Smooth muscle cell (in vitro differentiated cells): ENCODE measurements around the gene LRIT1. TPM values are rescaled to one million over a fixed set of nuclear protein-coding genes. Genes with fewer than 3 reads are reported as not detected.

Source experiments
- DNase-seq: peaks from one replicate; lab custom pipeline; 2025; ENCODE audit not compliant: unreplicated experiment; lab: John Stamatoyannopoulos, UW
- H2AFZ ChIP-seq: fragments of 200-600 bp; sonication (generic); 2 replicates; pipeline ENCODE4 v1.6.0; 2016; ENCODE audit warnings: antibody characterized with exemption, low read depth, mild to moderate bottlenecking
- H3F3A ChIP-seq: fragments of 200-600 bp; sonication (generic); 2 replicates; pipeline ENCODE4 v1.6.0; 2017; ENCODE audit warnings: antibody characterized with exemption, low read depth
- H3K27ac ChIP-seq: fragments of 200-600 bp; sonication (generic); 2 replicates; pipeline ENCODE4 v1.5.1; 2016; ENCODE audit warnings: low read depth, mild to moderate bottlenecking
- H3K27me3 ChIP-seq: fragments of 200-600 bp; sonication (generic); 2 replicates; pipeline ENCODE4 v1.6.1; 2016; ENCODE audit warnings: low read depth, mild to moderate bottlenecking
- H3K36me3 ChIP-seq: fragments of 200-600 bp; sonication (generic); 2 replicates; pipeline ENCODE4 v1.5.1; 2016; ENCODE audit warnings: low read depth
- H3K4me1 ChIP-seq: fragments of 200-600 bp; sonication (generic); 2 replicates; pipeline ENCODE4 v1.5.1; 2016; ENCODE audit warnings: low read depth
- H3K4me2 ChIP-seq: fragments of 200-600 bp; sonication (generic); 2 replicates; pipeline ENCODE4 v1.6.0; 2016; ENCODE audit warnings: mild to moderate bottlenecking
- H3K4me3 ChIP-seq: fragments of 200-600 bp; sonication (generic); 2 replicates; pipeline ENCODE4 v1.5.1; 2016; ENCODE audit warnings: mild to moderate bottlenecking
- H3K79me2 ChIP-seq: fragments of 200-600 bp; sonication (generic); 2 replicates; pipeline ENCODE4 v1.6.0; 2016; ENCODE audit warnings: low read depth, mild to moderate bottlenecking
- H3K9ac ChIP-seq: fragments of 200-600 bp; sonication (generic); 2 replicates; pipeline ENCODE4 v1.6.0; 2016; ENCODE audit warnings: low read depth
- H3K9me3 ChIP-seq: fragments of 200-600 bp; sonication (generic); replicated peaks from 2 replicates; pipeline ENCODE4 v1.5.1; 2016; ENCODE audit warnings: low read depth
- H4K20me1 ChIP-seq: fragments of 200-600 bp; sonication (generic); 2 replicates; pipeline ENCODE4 v1.6.0; 2016; ENCODE audit warnings: low read depth
- WGBS: methylation state at CpG from one replicate; pipeline ENCODE4 v1.1.7; 2016; ENCODE audit warnings: low lambda C conversion rate; 5-methylcytosine and 5-hydroxymethylcytosine counted together
- polyA plus RNA-seq: library from polyadenylated mRNA; unstranded; fragments of >200 nt; fragmentation: Nextera tagmentation; extraction: Ambion mirVana; gene quantifications from 2 replicates; pipeline ENCODE4 v1.2.1, GENCODE V29; 2016
- total RNA-seq: library from RNA; depleted of rRNA; stranded (reverse); fragments of >200 nt; gene quantifications from 2 replicates; pipeline ENCODE4 v1.2.3, GENCODE V29; 2014
- TF ChIP-seq, protein P1 (sequence below): fragments of 200-600 bp; sonication (generic); IDR thresholded peaks from 2 replicates; pipeline ENCODE4 v1.5.1; 2017; ENCODE audit warnings: borderline replicate concordance, mild to moderate bottlenecking, antibody characterized with exemption; ENCODE audit not compliant: insufficient read depth, poor library complexity, severe bottlenecking

The LRIT1 gene
- total and polyA plus RNA-seq, 2 experiments from 2014 or later: not detected

DNA sequence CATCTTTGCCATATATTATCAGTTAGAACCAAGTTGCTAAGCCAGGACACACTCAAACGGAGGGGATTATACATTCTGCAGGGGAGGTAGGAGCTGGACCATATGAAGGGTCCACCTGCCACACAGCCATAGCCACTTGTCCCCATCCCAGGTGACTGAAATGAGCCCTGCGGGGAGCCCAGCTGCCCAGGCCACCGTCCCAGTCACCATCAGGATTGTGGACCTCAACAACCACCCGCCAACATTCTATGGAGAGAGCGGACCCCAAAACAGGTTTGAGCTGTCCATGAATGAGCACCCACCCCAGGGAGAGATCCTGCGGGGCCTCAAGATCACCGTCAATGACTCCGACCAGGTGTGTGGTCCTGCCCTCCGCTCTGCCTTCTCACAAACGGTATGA lies 33.3 kb downstream of the LRIT1 start:
- Histone ChIP-seq H2AFZ (no peak overlapping the region), H4K20me1 (no peaks in the 10 kb centered on the region), H3K9ac (no peak overlapping the region), H3K36me3 (no peaks in the 10 kb centered on the region), H3K27ac (no peak overlapping the region), H3K4me3 (no peak overlapping the region), H3K27me3 (no peaks in the 10 kb centered on the region), H3K4me2 (no peak overlapping the region), H3K9me3 (no peaks in the 10 kb centered on the region), H3K4me1 (no peaks in the 10 kb centered on the region), H3K79me2 (no peaks in the 10 kb centered on the region), H3F3A (no peaks in the 10 kb centered on the region)
- TF ChIP-seq, protein P1, sequence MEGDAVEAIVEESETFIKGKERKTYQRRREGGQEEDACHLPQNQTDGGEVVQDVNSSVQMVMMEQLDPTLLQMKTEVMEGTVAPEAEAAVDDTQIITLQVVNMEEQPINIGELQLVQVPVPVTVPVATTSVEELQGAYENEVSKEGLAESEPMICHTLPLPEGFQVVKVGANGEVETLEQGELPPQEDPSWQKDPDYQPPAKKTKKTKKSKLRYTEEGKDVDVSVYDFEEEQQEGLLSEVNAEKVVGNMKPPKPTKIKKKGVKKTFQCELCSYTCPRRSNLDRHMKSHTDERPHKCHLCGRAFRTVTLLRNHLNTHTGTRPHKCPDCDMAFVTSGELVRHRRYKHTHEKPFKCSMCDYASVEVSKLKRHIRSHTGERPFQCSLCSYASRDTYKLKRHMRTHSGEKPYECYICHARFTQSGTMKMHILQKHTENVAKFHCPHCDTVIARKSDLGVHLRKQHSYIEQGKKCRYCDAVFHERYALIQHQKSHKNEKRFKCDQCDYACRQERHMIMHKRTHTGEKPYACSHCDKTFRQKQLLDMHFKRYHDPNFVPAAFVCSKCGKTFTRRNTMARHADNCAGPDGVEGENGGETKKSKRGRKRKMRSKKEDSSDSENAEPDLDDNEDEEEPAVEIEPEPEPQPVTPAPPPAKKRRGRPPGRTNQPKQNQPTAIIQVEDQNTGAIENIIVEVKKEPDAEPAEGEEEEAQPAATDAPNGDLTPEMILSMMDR: no peak
- 91% methylated on average over 10 of the region's 10 CpGs for WGBS
- DNase-seq: no peak

DNA sequence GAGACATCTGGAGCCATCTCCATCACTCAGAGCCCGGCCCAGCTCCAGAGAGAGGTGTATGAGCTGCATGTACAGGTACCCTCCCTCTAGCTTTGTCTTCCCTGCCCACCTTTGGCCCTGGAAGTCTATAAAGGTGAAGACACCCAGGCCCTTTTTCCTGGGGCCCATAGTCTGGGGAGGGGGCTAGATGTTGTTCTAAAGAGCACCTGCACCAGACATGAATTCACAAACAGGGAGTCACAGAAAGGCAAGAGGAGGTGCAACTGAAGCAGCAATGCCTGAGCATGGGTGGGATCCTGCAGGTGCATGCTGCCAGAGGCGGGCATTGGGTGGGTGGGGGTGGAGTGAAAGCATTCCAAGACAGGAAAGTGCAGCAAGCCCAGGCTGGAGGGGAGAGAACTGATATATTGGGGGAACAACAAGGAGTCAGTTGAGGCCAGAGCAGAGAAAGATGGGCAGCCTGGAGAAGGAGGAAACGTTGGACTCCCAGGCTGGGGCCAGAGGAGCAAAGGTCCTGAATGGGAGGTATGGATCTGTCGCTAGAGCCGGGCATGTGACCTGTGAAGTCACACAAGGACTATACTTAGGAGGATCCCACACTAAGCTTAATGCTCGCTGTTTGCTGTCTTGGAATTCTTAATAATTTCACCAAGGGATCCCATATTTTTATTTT lies 35.4 kb downstream of the LRIT1 start:
- Histone ChIP-seq H3K27me3 (no peaks in the 10 kb centered on the region), H3K79me2 (no peaks in the 10 kb centered on the region), H3K9ac (no peak overlapping the region), H2AFZ (no peak overlapping the region), H3K4me1 (no peaks in the 10 kb centered on the region), H3F3A (no peaks in the 10 kb centered on the region), H3K4me3 (no peak overlapping the region), H3K9me3 (no peaks in the 10 kb centered on the region), H3K27ac (no peak overlapping the region), H3K36me3 (no peaks in the 10 kb centered on the region), H3K4me2 (no peak overlapping the region), H4K20me1 (no peaks in the 10 kb centered on the region)
- DNase-seq: no peak
- TF ChIP-seq, protein P1: no peak
- WGBS: 81% methylated on average over 6 of the region's 6 CpGs

DNA sequence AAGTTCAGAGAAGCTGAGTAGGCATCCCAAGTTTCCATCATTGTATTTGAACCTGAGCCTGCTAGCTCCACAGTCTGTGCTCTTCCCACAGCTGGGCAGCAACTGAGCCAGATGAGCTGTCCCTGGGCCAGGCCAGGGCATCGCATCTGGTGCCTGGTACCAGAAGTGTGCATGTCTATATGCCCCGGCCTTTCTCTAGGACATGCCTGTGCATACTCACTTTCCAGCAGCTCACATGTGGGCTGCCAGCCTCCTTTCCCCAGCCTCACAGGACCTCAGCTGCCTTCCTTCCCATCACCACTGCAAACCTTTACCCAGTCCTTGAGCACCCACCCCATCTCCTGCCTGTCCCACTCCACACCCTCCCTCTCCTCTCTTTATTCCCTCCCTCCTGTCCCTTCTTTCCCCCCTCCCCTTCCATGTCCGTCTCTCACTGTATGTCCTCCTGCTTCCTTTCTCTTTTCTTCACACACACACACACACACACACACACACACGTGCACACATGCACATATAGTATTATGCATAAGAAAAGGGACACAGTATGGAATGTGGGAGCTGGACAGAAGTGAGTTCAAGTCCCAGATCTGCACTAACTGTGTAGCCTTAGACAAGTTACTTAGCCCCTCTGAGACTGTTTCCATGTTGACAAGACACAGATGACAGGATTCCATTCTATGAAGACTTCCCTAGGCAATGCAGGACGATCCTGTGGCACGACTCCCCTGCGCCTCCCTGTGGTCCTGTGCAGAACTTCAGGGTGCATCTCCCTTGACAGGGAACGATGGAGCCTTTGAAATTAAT lies 36.1 kb downstream of the LRIT1 start:
- peak; percentile 4 for DNase-seq
- WGBS: 46% methylated on average over 7 of the region's 8 CpGs

More for the DNA sequence above, 36.1 kb downstream of the LRIT1 start:
- TF ChIP-seq, protein P1: peak; percentile 74
- Histone ChIP-seq H4K20me1 (no peaks in the 10 kb centered on the region), H3K9me3 (no peaks in the 10 kb centered on the region), H3K9ac (no peak overlapping the region), H3K36me3 (no peaks in the 10 kb centered on the region), H3K27me3 (no peaks in the 10 kb centered on the region), H3K4me1 (no peaks in the 10 kb centered on the region), H3K27ac (no peak overlapping the region), H3K4me2 (no peak overlapping the region), H2AFZ (no peak overlapping the region), H3F3A (no peaks in the 10 kb centered on the region), H3K4me3 (no peak overlapping the region), H3K79me2 (no peaks in the 10 kb centered on the region)
